Occipital lobe (tissue), 2 donors: ENCODE data around the gene PKDCC. TPM values are rescaled to one million over a fixed set of nuclear protein-coding genes. Genes with fewer than 3 reads are reported as not detected.

Experiments used
- DNase-seq: peaks from one replicate; lab custom pipeline; 2025; lab: John Stamatoyannopoulos, UW
- total RNA-seq: library from RNA; depleted of rRNA; stranded (reverse); fragments of >200 nt; gene quantifications from one replicate; pipeline ENCODE4 v1.2.3, GENCODE V29; 2014

Gene PKDCC
- total RNA-seq, 1 donor from 2014 or later: 16.2 TPM

GRCh38 chr2:42105330-42106256, 57.8 kb downstream of the PKDCC start:
- no peak for DNase-seq

- no peak for DNase-seq
These were observed 58.5 kb downstream of the PKDCC start for GRCh38 chr2:42106257-42106816.

- DNase-seq: no peak
These were observed 59.6 kb downstream of the PKDCC start for GRCh38 chr2:42107249-42108042.

Other genes starting within 250 kb of the PKDCC start
- gene EML4, start 121.3 kb downstream of the PKDCC start, total RNA-seq: 41.6 TPM